Testis (tissue), 2 donors: Measurements from ENCODE around the gene FGF4.

ENCODE experiments used
- POLR2A ChIP-seq: fragments of 450-650 bp; IDR thresholded peaks from one replicate; pipeline ENCODE4 v1.6.1; 2017; ENCODE audit warnings: antibody characterized with exemption, mild to moderate bottlenecking, moderate library complexity
- TF ChIP-seq, protein P1 (sequence below), 3 experiments: fragments of 450-650 bp in 2 of 3; fragments of 200-600 bp in 1 of 3; sonication (generic) in 1 of 3; IDR thresholded peaks; one replicate each; pipeline ENCODE4 v1.5.1; 2016 to 2019; ENCODE audit warnings: antibody characterized with exemption in 3 of 3, mild to moderate bottlenecking in 2 of 3, moderate library complexity in 1 of 3

- TF ChIP-seq, protein P1, sequence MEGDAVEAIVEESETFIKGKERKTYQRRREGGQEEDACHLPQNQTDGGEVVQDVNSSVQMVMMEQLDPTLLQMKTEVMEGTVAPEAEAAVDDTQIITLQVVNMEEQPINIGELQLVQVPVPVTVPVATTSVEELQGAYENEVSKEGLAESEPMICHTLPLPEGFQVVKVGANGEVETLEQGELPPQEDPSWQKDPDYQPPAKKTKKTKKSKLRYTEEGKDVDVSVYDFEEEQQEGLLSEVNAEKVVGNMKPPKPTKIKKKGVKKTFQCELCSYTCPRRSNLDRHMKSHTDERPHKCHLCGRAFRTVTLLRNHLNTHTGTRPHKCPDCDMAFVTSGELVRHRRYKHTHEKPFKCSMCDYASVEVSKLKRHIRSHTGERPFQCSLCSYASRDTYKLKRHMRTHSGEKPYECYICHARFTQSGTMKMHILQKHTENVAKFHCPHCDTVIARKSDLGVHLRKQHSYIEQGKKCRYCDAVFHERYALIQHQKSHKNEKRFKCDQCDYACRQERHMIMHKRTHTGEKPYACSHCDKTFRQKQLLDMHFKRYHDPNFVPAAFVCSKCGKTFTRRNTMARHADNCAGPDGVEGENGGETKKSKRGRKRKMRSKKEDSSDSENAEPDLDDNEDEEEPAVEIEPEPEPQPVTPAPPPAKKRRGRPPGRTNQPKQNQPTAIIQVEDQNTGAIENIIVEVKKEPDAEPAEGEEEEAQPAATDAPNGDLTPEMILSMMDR (IDR thresholded peaks at IDR 0.05): no peak
- no peak for TF ChIP-seq POLR2A
Observed at GRCh38 chr11:69814411-69814810, 39.3 kb upstream of the FGF4 start.
